OCI-LY7 (cell line): ENCODE data around the gene HLA-DOA. TPM values are rescaled to one million over a fixed set of nuclear protein-coding genes. Genes with fewer than 3 reads are reported as not detected.

ENCODE experiments used
- BruUV-seq: library from RNA; stranded (reverse); fragments of 400-500 nt; replicated peaks from 2 replicates; lab custom pipeline; 2021; lab: Mats Ljungman, UMichigan
- CTCF ChIA-PET: fragments of 300-600 bp; sonication (Branson Sonifier 250); formaldehyde crosslinking; loops from one replicate; lab custom pipeline; 2022; ENCODE audit warnings: antibody characterized with exemption; ENCODE audit not compliant: unreplicated experiment; lab: Charles Lee
- POLR2A ChIA-PET: fragments of 300-600 bp; sonication (Branson Sonifier 250); formaldehyde crosslinking; loops from one replicate; lab custom pipeline; 2022; ENCODE audit warnings: antibody characterized with exemption; lab: Charles Lee
- DNase-seq: peaks from one replicate; pipeline ENCODE4 v3.0.0-alpha.2; 2015; ENCODE audit warnings: low spot score
- H2AFZ ChIP-seq: fragments of 200-600 bp; sonication (generic), shearing (Covaris generic); 2 replicates; pipeline ENCODE4 v1.6.1; 2014; ENCODE audit warnings: mild to moderate bottlenecking, antibody characterized with exemption, low read length, moderate library complexity
- H3K27ac ChIP-seq: fragments of 200-600 bp; sonication (generic); 2 replicates; pipeline ENCODE4 v1.5.1; 2014; ENCODE audit warnings: mixed run types, low read depth, mild to moderate bottlenecking, moderate library complexity, low read length, inconsistent platforms; ENCODE audit not compliant: poor library complexity, severe bottlenecking
- H3K36me3 ChIP-seq: fragments of 200-600 bp; sonication (generic); 2 replicates; pipeline ENCODE4 v1.6.1; 2014; ENCODE audit warnings: mild to moderate bottlenecking, antibody characterized with exemption, low read length, moderate library complexity, mixed read lengths; ENCODE audit not compliant: insufficient read depth
- H3K4me1 ChIP-seq: fragments of 200-600 bp; sonication (generic); 2 replicates; pipeline ENCODE4 v1.5.1; 2014; ENCODE audit warnings: mild to moderate bottlenecking, low read length; ENCODE audit not compliant: insufficient read depth, poor library complexity, severe bottlenecking
- H3K4me2 ChIP-seq: fragments of 200-600 bp; sonication (generic); 2 replicates; pipeline ENCODE4 v1.6.1; 2014; ENCODE audit warnings: mild to moderate bottlenecking, low read length
- H3K4me3 ChIP-seq: fragments of 200-600 bp; sonication (generic); 2 replicates; pipeline ENCODE4 v1.5.1; 2014; ENCODE audit warnings: mild to moderate bottlenecking, low read depth, low read length; ENCODE audit not compliant: poor library complexity, severe bottlenecking
- H3K79me2 ChIP-seq: fragments of 200-600 bp; sonication (generic); 2 replicates; pipeline ENCODE4 v1.6.1; 2016; ENCODE audit warnings: low read depth, mild to moderate bottlenecking, low read length, moderate library complexity, mixed read lengths; ENCODE audit not compliant: insufficient read depth
- H3K9me2 ChIP-seq: fragments of 200-600 bp; sonication (generic); 2 replicates; pipeline ENCODE4 v1.6.1; 2016; ENCODE audit warnings: mild to moderate bottlenecking, low read length, mixed read lengths; ENCODE audit not compliant: insufficient read depth
- H3K9me3 ChIP-seq: fragments of 200-600 bp; sonication (generic); 2 replicates; pipeline ENCODE4 v1.6.1; 2014; ENCODE audit warnings: mild to moderate bottlenecking, mixed run types, low read length, mixed read lengths
- H4K20me1 ChIP-seq: fragments of 200-600 bp; sonication (generic); 2 replicates; pipeline ENCODE4 v1.6.1; 2014; ENCODE audit warnings: mild to moderate bottlenecking, antibody characterized with exemption, low read length, moderate library complexity, mixed read lengths; ENCODE audit not compliant: insufficient read depth
- EZH2phosphoT487 ChIP-seq: fragments of 200-600 bp; sonication (generic); IDR thresholded peaks from 2 replicates; pipeline ENCODE4 v1.6.1; 2018; ENCODE audit warnings: low read depth, borderline replicate concordance, mild to moderate bottlenecking, mixed run types, antibody characterized with exemption, low read length, moderate library complexity, mixed read lengths
- intact Hi-C: fragments of 100-400 bp; cut with micrococcal nuclease; formaldehyde crosslinking; loops from one replicate; pipeline ENCODE4 v1.10.0; 2022; ENCODE audit not compliant: unreplicated experiment
- total RNA-seq, 2 experiments: library from RNA; depleted of rRNA in 1 of 2; stranded (reverse); fragments of >200 nt in 1 of 2; shearing (Covaris generic) in 1 of 2; gene quantifications; 2 replicates each; pipeline ENCODE4 v1.2.3, GENCODE V29; 2014 to 2022
- TF ChIP-seq, protein P1 (sequence below): fragments of 200-600 bp; sonication (generic); conservative IDR thresholded peaks from 2 replicates; pipeline ENCODE4 v1.5.1; 2014; ENCODE audit warnings: mild to moderate bottlenecking, antibody characterized with exemption, low read length, moderate library complexity, mixed read lengths

HLA-DOA gene
- total RNA-seq, 2 experiments from 2014 or later, result 55.0 to 78.3 TPM

DNA sequence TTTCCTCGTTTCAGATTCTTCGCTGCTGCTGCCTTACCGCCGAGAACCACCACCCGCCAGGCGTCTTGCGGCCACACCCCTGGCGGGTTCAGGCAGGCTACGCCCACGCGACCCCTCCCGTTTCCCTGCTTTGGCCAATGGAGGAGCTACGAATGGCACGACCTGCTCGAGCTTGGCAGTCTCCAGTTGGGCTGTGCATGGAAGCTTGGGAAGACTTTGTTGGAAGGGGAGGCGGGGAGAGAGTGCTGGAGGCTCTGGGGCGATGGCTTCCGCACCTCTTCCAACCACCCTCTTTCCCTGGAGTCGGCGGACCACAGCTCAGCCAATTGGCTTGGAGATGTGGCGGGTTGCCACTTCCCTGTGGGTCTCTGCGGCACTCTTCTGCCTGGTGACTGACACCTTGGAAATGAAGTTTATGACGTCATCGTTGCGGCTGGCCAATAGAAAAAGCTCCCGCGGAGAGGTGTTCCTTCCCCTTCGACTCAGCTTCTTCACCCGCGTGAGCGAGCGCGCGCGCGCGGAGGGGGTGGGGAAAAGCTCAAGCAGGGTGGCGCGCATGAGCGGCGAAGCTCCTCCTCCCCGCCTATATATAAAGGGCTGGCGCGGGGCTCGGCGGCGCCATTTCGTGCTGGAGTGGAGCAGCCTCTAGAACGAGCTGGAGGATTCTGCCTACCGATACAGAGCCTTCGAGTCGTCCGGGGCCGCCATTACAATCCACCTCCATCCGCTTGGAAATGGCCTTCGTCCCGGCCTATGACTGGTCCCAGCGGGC is 37.6 kb downstream of the HLA-DOA start:
- Histone ChIP-seq H3K27ac (peak overlapping the region; percentile 99), H4K20me1 (peaks cover 42% of the 10 kb centered on the region), H3K9me2 (no peaks in the 10 kb centered on the region), H2AFZ (no peak overlapping the region), H3K36me3 (peaks cover 63% of the 10 kb centered on the region), H3K4me3 (peak overlapping the region; percentile 93), H3K4me1 (peaks cover 27% of the 10 kb centered on the region), H3K9me3 (no peaks in the 10 kb centered on the region), H3K4me2 (peak overlapping the region; percentile 98), H3K79me2 (peaks cover 84% of the 10 kb centered on the region)
- intact Hi-C loops, result loop anchor here (1.0 to 5.0 kb wide), 2 partner anchors 30 to 129 kb away; partner anchors contain the start of genes HLA-DMB and PSMB8
- no TSS peak for BruUV-seq
- TF ChIP-seq, protein P1, sequence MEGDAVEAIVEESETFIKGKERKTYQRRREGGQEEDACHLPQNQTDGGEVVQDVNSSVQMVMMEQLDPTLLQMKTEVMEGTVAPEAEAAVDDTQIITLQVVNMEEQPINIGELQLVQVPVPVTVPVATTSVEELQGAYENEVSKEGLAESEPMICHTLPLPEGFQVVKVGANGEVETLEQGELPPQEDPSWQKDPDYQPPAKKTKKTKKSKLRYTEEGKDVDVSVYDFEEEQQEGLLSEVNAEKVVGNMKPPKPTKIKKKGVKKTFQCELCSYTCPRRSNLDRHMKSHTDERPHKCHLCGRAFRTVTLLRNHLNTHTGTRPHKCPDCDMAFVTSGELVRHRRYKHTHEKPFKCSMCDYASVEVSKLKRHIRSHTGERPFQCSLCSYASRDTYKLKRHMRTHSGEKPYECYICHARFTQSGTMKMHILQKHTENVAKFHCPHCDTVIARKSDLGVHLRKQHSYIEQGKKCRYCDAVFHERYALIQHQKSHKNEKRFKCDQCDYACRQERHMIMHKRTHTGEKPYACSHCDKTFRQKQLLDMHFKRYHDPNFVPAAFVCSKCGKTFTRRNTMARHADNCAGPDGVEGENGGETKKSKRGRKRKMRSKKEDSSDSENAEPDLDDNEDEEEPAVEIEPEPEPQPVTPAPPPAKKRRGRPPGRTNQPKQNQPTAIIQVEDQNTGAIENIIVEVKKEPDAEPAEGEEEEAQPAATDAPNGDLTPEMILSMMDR, result no peak
- no peak for TF ChIP-seq EZH2phosphoT487
- peak; percentile 100 for DNase-seq
- ChIA-PET POLR2A (interaction anchor here (0.5 to 7.8 kb wide), 48 partner anchors 8 to 1704 kb away, joined by 3 to 203 read pairs (median 4); partner anchors contain the start of genes ATF6B, HLA-DMA, HLA-DMB and HLA-DOB), CTCF (interaction anchor here (0.5 to 2.4 kb wide), 11 partner anchors 8 to 1410 kb away, joined by 3 to 23 read pairs (median 3); partner anchors contain the start of genes HLA-DMA and HLA-DMB)

GRCh38 chr6:32971242-32971580 is 38.2 kb downstream of the HLA-DOA start:
- BruUV-seq, result no TSS peak
- Histone ChIP-seq H2AFZ (no peak overlapping the region), H3K4me1 (peaks cover 27% of the 10 kb centered on the region), H3K4me2 (peak overlapping the region; percentile 98), H3K9me3 (no peaks in the 10 kb centered on the region), H3K79me2 (peaks cover 83% of the 10 kb centered on the region), H3K27ac (peak overlapping the region; percentile 99), H3K9me2 (no peaks in the 10 kb centered on the region), H4K20me1 (peaks cover 40% of the 10 kb centered on the region), H3K4me3 (peak overlapping the region; percentile 93), H3K36me3 (peaks cover 58% of the 10 kb centered on the region)
- no peak for TF ChIP-seq EZH2phosphoT487
- TF ChIP-seq, protein P1, result no peak
- ChIA-PET POLR2A (interaction anchor here (0.6 to 7.8 kb wide), 38 partner anchors 8 to 1138 kb away, joined by 3 to 203 read pairs (median 4); partner anchors contain the start of genes ATF6B, HLA-DMA, HLA-DMB and HLA-DPB1), CTCF (interaction anchor here (0.6 to 2.4 kb wide), 9 partner anchors 9 to 37 kb away, joined by 3 to 23 read pairs (median 3); partner anchors contain the start of genes HLA-DMA and HLA-DMB)
- intact Hi-C loops, result loop anchor here (5.0 kb wide), 1 partner anchor 129 kb away; the partner anchor contains the start of gene PSMB8
- DNase-seq, result no peak
